Right ventricle myocardium superior (tissue), 1 donor: ENCODE data around the gene CDKL1. TPM values are rescaled to one million over a fixed set of nuclear protein-coding genes. Genes with fewer than 3 reads are reported as not detected.

Experiments
- ATAC-seq: fragments of 200-7000 bp; cut with Tn5 transposase; one replicate; pipeline ENCODE4 v1.9.1; 2020; ENCODE audit warnings: mild to moderate bottlenecking; ENCODE audit not compliant: poor library complexity
- DNase-seq: peaks from one replicate; pipeline ENCODE4 v3.0.0-alpha.2; 2020
- intact Hi-C: fragments of 100-400 bp; cut with DNase I; formaldehyde crosslinking; loops from one replicate; pipeline ENCODE4 v1.11.2; 2022
- microRNA-seq: library from miRNA; unstranded; fragments of <30 nt; microRNA quantifications from one replicate; pipeline ENCODE4 v1.2.0, GENCODE V29; 2020
- total RNA-seq: library from RNA; stranded (reverse); fragmentation: NEBNext Ultra II Directional; extraction: Animal tissue kit (Norgen Biotek cat#: 25700); gene quantifications from one replicate; pipeline ENCODE4 v1.2.1, GENCODE V29; 2021
- donor health status: DM: no; HTN: yes; CAD: no; lungs with severe emphysema.

Gene CDKL1
- total RNA-seq, 1 donor from 2014 or later: 1.4 TPM

DNA sequence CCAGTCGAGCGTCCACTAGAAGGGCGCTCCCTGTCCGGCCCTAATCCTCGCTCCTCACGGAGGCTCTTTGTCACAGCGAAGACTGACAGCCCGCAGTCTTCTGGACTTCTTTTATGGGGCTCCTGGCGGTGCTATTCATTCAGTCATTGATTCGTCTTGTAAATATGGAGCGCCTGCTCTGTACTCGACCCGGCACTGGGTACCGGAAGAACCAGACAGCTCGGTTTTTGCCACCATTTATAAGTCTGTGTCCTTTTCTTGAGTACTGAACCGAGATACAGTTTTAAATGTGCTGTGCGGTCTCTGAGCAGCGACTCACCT lies 84.0 kb downstream of the CDKL1 start:
- ATAC-seq (peak; percentile 16), DNase-seq (no peak)
- intact Hi-C loops: loop anchor here (2.0 kb wide), 1 partner anchor 220 kb away; the partner anchor contains the start of gene MAP4K5

DNA sequence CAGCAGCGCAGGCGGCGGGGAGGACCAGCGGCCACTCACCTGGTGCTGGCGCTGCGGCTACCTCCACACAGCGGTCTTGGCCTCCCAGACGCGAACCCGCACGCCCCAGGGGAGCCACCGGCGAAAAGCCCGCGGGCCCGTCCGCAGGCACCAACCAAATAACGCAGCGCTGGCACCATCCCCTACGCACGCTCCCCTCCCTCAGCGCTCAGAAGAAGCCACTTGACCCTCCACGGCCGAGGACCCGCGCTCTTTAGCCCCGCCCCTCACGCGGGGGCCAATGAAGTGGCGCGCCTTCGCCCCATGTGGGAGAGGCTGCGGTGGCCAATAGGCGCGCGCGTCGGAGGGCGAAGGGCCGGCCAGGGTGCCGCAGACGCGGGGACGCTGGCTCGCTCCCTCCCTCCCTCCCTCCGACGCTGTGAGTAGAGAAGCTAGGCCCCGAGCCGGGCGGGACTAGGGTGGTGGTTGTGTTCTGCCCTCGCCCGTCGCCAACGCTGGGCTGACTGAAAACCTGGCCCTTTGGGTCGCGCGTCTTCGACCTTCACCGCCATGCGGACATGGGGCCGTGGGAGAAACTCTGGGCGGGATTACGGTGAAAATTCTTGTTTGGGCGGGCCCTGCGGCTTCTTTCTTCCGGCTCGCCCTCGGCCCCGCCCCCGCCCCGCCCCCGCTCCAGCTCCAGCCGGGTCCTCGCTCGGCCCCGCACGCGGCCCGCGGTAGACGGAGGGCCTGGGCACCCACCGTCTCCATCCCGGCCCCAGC lies 84.5 kb downstream of the CDKL1 start, which contains the start of the genes DMAC2L and L2HGDH:
Gene DMAC2L, plus strand, starts transcription at position 353 of the 762 bp plus-strand sequence. CDS start 9,164 bp downstream, outside the sequence.
Gene L2HGDH, minus strand, starts transcription at position 258 of the 762 bp plus-strand sequence. Its CDS starts 79 bp downstream, at position 179.
- intact Hi-C loops: loop anchor here (2.0 kb wide), 1 partner anchor 221 kb away; the partner anchor contains the start of gene MAP4K5
- ATAC-seq (peak; percentile 99), DNase-seq (peak; percentile 96)

DNA sequence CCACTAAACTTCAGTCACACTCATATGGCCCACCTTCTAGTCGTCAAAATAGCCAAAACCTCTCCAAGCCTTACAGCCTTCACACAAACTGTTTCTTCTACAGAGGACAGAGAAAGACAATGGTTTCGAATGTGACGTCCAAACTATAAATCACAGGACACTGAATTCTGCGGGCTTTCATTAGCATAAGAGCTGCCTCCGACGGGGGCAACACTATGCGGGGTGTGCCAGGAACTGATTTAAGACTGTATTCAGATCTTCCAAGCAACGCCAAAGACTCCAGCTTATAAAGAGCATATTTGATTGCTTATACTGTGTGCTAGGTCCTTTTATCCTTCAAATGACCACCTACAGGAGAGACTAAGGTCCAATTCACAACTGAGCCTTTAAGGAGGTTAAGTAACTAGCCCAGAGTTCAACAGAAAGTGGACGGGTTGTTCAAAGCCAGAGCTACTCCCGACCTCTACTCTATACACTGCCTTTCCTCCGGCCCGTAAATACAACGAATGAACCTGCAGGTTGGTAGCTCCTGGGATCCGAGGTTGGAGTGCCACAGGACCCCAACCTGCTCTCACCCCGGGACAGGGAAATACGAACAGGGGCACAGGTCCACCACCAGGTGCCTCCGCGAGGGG lies 85.2 kb downstream of the CDKL1 start:
- no peak for ATAC-seq
- DNase-seq: no peak
- intact Hi-C loops: no loop called here

DNA sequence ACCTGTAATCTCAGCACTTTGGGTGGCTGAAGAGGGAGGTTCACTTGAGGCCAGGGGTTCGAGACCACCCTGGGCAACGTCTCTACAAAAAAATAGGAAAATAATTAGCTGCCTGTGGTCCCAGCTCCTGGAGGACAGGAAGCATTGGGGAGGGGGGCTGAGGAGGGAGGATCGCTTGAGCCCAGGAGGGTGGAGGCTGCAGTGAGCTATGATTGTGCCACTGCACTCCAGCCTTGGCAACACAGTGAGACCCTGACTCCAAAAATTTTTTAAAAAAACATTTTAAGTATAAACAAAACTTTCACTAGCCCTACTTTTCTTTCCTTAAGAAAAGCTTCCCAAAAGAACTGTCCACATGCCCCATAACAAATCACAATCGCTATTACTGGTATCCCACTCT lies 86.2 kb downstream of the CDKL1 start:
- ATAC-seq: no peak
- DNase-seq: no peak
- intact Hi-C loops: no loop called here

- ATAC-seq (no peak), DNase-seq (no peak)
- intact Hi-C loops: no loop called here
Observed at GRCh38 chr14:50308363-50308915, 88.2 kb downstream of the CDKL1 start.

DNA sequence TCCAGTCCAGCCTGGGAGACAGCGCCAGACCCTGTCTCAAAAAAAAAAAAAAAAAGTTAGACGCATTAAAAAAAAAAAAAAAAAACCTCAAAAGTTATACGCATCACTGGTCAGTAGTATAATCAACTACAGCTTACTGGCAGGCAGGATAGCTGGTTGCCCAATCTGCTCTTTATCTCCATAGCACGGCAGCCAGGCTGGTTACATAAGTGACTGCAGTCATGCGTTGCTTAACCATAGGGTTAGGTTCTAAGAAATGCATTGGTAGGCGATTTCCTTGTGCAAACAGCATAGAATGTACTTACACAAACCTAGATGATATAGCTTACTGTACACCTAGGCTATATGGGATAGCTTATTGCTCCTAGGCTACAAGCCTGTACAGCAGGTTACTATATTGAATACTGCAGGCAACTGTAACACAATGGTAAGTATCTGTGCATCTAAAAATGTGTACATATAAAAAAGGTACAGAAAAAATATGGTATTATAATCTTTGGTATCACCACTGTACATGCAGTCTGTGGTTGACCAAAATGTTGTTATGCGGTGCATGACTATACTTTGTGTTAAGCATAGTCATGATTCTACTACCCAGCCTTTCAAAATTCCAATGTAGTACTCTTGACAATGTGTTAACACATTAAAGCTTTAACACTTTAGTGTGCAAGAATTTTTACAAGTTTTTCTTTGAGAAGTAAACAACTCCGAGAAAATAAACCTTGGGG lies 92.8 kb downstream of the CDKL1 start:
- ATAC-seq (peak; percentile 89), DNase-seq (no peak)
- intact Hi-C loops: no loop called here

DNA sequence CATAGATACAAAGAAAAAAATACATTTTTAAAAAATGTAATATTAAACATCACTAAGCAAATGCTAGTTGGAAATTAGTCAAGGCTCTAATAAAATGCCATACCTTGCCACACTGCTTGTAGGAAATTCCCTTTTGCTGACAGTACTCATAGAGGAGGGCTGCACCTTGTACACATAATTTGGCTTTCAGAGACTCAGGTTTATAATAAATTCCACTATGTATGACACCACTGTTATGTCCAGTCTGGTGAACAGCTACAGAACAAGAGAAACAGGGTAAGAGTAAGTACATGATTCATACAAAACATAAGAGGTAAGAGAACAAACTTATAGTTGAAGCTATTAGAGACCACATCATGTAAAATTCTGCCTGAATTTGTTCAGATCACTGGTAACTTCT lies 94.8 kb downstream of the CDKL1 start:
- ATAC-seq (no peak), DNase-seq (no peak)
- intact Hi-C loops: no loop called here

DNA sequence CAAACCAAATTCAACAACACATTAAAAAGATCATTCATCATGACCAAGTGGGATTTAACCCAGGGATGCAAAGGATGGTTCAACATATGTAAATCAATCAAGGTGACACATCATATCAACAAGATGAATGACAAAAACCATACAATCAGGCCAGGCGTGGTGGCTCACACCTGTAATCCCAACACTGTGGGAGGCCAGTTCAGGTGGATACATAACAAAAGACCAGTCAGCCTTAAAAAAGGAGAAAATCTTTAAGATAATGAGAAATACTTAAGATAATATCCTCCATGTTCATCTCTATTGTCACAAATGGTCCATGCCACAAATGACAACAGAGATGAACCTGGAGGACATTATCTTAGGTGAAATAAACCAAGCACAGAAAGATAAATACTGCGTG lies 97.1 kb downstream of the CDKL1 start:
- DNase-seq (no peak), ATAC-seq (no peak)
- intact Hi-C loops: no loop called here

DNA sequence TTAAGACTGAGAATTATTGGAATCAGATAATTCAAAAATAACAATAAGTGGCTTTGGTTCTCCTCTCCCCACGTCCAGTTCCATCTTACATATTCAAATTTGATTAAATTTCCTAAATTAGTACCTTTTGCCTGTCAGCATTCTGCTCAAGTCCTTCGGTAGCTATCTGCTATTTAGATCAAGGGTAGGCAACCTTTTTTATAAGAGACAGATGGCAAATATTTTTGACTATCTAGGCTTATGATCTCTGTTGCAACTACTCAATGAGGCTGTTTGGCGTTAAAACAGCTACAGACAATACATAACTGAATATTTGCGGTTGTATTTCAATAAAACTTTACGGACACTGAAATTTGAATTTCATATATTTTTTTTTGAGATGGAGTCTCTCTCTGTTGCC lies 106.4 kb downstream of the CDKL1 start:
- ATAC-seq: no peak
- no peak for DNase-seq
- intact Hi-C loops: no loop called here

GRCh38 chr14:50288146-50288545 lies 108.5 kb downstream of the CDKL1 start:
- DNase-seq (no peak), ATAC-seq (no peak)
- intact Hi-C loops: no loop called here

DNA sequence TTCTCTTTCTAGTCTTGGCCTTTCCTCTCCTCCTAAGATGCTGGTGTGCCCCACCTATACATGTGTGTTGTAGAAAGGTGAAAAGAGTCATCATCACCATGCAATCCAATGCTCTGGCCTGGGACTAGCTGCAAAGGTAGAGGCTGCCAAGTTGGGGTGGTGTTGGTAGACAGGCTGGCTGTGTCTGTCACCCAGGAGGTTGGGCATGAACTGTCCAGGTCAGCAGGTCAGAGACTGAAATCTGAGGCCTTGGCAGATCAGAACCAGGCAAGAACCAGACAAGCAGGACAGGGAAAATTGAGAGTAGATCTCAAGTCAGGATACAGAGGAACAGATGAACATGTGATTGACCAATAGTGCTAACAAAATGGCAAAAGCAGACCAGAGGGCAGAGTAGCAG lies 110.8 kb downstream of the CDKL1 start:
- intact Hi-C loops: no loop called here
- ATAC-seq (no peak), DNase-seq (no peak)

Small RNA genes within 50 kb of the gene (microRNA-seq; reads per million reads assigned to microRNA genes)
- gene MIR4504: not detected

Other genes starting within 250 kb of the CDKL1 start
- gene SOS2, start 165.3 kb downstream of the CDKL1 start, total RNA-seq: 29.5 TPM
- 13.2 TPM for gene L2HGDH, start 84.7 kb downstream of the CDKL1 start, total RNA-seq
- 25.4 TPM for gene DMAC2L, start 84.6 kb downstream of the CDKL1 start, total RNA-seq
- gene MAP4K5, start 135.7 kb upstream of the CDKL1 start, total RNA-seq: 13.9 TPM
- gene ATL1, start 163.3 kb upstream of the CDKL1 start, total RNA-seq: 0.89 TPM